ENCODE data around the gene CBY2. TPM values are rescaled to one million over a fixed set of nuclear protein-coding genes. Genes with fewer than 3 reads are reported as not detected.

The CBY2 gene
- total and polyA plus RNA-seq, 2 of the 4 experiments (the other 2 are of a cell fraction): not detected

DNA sequence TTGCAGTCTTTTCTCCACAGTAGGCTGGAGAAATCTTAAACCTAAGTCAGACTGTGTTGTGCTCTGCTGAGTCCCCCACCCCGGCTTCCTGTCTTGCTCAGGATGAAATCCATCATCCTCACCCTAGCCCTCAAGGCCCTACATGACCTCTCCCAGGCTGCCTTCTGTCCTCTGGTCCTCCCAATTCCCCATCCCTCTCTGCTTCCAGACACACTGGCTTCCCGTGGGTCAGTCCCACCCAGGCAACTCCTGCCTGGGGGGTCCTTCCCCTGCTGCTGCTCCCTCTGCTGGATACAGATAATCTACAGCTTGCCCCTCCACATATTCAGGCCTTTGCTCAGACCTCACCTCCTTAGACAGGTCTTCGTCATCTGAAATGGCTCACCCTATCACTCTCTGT lies 18.4 kb upstream of the CBY2 start:
- Histone ChIP-seq H2BK120ac (ENCODE audit: low read depth, low read length) (no peak overlapping the region), H3K4ac (ENCODE audit: low read depth, low read length) (no peak overlapping the region), H2AK9ac (replicated peaks; ENCODE audit: low read depth, low read length, poor library complexity) (no peak overlapping the region), H3K4me1 (ENCODE audit: control insufficient read depth, insufficient read depth, low read length) (no peaks in the 10 kb centered on the region), H2AFZ (replicated peaks; ENCODE audit: low read length, poor library complexity) (no peak overlapping the region), H3K14ac (replicated peaks; ENCODE audit: low read depth, low read length) (no peak overlapping the region), H4K91ac (ENCODE audit: insufficient read depth, low read depth, low read length) (no peak overlapping the region), H3K23ac (ENCODE audit: low read depth, low read length) (no peak overlapping the region), H3K4me2 (ENCODE audit: low read depth, low read length) (no peak overlapping the region), H3K56ac (ENCODE audit: extremely low read depth, insufficient read depth, low read length) (no peak overlapping the region), H3K36me3 (ENCODE audit: control insufficient read depth, insufficient read depth, low read length) (no peaks in the 10 kb centered on the region), H2BK5ac (ENCODE audit: low read depth, low read length, poor library complexity, severe bottlenecking) (no peak overlapping the region), H2BK15ac (ENCODE audit: low read depth, low read length) (no peak overlapping the region), H2BK20ac (ENCODE audit: low read depth, low read length) (no peak overlapping the region), H4K5ac (ENCODE audit: low read depth, low read length) (no peak overlapping the region), H3K9ac (ENCODE audit: low read depth, low read length) (no peak overlapping the region), H3K27ac (ENCODE audit: insufficient read depth, low read length) (no peak overlapping the region), H3K79me1 (ENCODE audit: low read depth in 1 of 2, low read length in 2 of 2) (no peaks in the 10 kb centered on the region), H3K9me1 (ENCODE audit: insufficient read depth, low read length) (no peaks in the 10 kb centered on the region), H3K27me3 (ENCODE audit: control insufficient read depth, insufficient read depth, low read length) (peaks cover 6% of the 10 kb centered on the region), H4K20me1 (ENCODE audit: insufficient read depth, low read length) (no peaks in the 10 kb centered on the region), H4K8ac (ENCODE audit: low read depth in 2 of 2, low read length in 2 of 2) (no peak overlapping the region), H2AK5ac (ENCODE audit: low read depth, low read length) (no peak overlapping the region), H3K9me3 (ENCODE audit: control insufficient read depth, insufficient read depth, low read length) (no peaks in the 10 kb centered on the region), H3K18ac (ENCODE audit: low read depth, low read length) (no peak overlapping the region), H3K4me3 (ENCODE audit: insufficient read depth, low read depth, low read length) (no peak overlapping the region)
- TF ChIP-seq FOS (IDR thresholded peaks at IDR 0.05; ENCODE audit: low read depth, low read length): no peak
- TF ChIP-seq RAD21 (IDR thresholded peaks at IDR 0.05; ENCODE audit: low read length): no peak
- TF ChIP-seq ELK1 (IDR thresholded peaks at IDR 0.05; ENCODE audit: borderline replicate concordance, low read depth, low read length): no peak
- TF ChIP-seq, protein P1, sequence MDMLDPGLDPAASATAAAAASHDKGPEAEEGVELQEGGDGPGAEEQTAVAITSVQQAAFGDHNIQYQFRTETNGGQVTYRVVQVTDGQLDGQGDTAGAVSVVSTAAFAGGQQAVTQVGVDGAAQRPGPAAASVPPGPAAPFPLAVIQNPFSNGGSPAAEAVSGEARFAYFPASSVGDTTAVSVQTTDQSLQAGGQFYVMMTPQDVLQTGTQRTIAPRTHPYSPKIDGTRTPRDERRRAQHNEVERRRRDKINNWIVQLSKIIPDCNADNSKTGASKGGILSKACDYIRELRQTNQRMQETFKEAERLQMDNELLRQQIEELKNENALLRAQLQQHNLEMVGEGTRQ (IDR thresholded peaks at IDR 0.05; ENCODE audit: low read depth, low read length): no peak
- TF ChIP-seq MAZ (IDR thresholded peaks at IDR 0.05; ENCODE audit: borderline replicate concordance, low read depth, low read length): no peak
- no peak for TF ChIP-seq CEBPB (IDR thresholded peaks at IDR 0.05; ENCODE audit: low read depth, low read length)
- 0 out of 2 replicates have a peak, but pooled peaks have one; percentile 3 for TF ChIP-seq CTCF (conservative IDR thresholded peaks at IDR 0.05; ENCODE audit: low read depth, low read length)
- ChIA-PET POLR2A (ENCODE audit: unreplicated experiment) (no interaction called here), CTCF (interaction anchor here (0.7 to 1.0 kb wide), 2 partner anchors 82 to 457 kb away, joined by 3 to 4 read pairs; no protein-coding TSS in a partner anchor)
- in situ Hi-C loops (cut with MboI; ENCODE audit: low sequenced_read_pairs): no loop called here
- ATAC-seq (ENCODE audit: low read depth): no peak
- no TSS peak for BruUV-seq (replicated peaks)
- WGBS, 2 experiments (ENCODE audit: extremely low coverage in 2 of 2, insufficient read length in 1 of 2): 0% methylated on average over 1 of the region's 3 CpGs; no CpG with 5 or more reads in 1 of the 2 experiments
- intact Hi-C loops (cut with micrococcal nuclease): no loop called here
- no peak for DNase-seq
- dilution Hi-C loops (cut with HindIII; ENCODE audit: low sequenced_read_pairs, unreplicated experiment): no loop called here

Data from IMR-90 (cell line).